ENCODE measurements around the gene GAST.

GAST gene

GRCh38 chr17:41748275-41748674, 36.1 kb downstream of the GAST start:
- no peak overlapping the region for H3K18ac ChIP-seq (ENCODE audit: low read length)
- no peak overlapping the region for H3K27ac ChIP-seq (replicated peaks; ENCODE audit: low read length)
- H3K9ac ChIP-seq (ENCODE audit: low read depth, low read length, poor library complexity) = no peak overlapping the region
- no peak overlapping the region for H3K23ac ChIP-seq (ENCODE audit: low read depth, low read length, poor library complexity)
- no peaks in the 10 kb centered on the region for H3K9me3 ChIP-seq (replicated peaks in 1 of 2; ENCODE audit: control insufficient read depth in 2 of 2, insufficient read depth in 1 of 2, low read depth in 1 of 2, low read length in 2 of 2)
- no peak overlapping the region for H2BK12ac ChIP-seq (ENCODE audit: low read length)
- no peak overlapping the region for H3K4me3 ChIP-seq (ENCODE audit: low read length in 2 of 2)
- no peak overlapping the region for H2AFZ ChIP-seq (ENCODE audit: low read length)
- no peaks in the 10 kb centered on the region for H3K4me1 ChIP-seq (ENCODE audit: control insufficient read depth in 2 of 2, insufficient read depth in 1 of 2, low read depth in 1 of 2, low read length in 2 of 2)
- peaks cover 0 to 4% (median 0%) of the 10 kb centered on the region in 3 experiments for H3K27me3 ChIP-seq (ENCODE audit: control insufficient read depth in 3 of 3, insufficient read depth in 3 of 3, low read depth in 1 of 3, low read length in 3 of 3)
- H3K14ac ChIP-seq (ENCODE audit: low read length) = no peak overlapping the region
- H2BK5ac ChIP-seq (ENCODE audit: low read length) = no peak overlapping the region
- no peak overlapping the region for H2AK5ac ChIP-seq (ENCODE audit: low read depth, low read length)
- H3K4ac ChIP-seq (ENCODE audit: low read length) = no peak overlapping the region
- WGBS, 2 donors (ENCODE audit: extremely low coverage in 2 of 2, insufficient read length in 2 of 2, insufficient replicate concordance in 1 of 2) = no CpG with 5 or more reads among the region's 6 CpGs
- no peaks in the 10 kb centered on the region for H3K36me3 ChIP-seq (replicated peaks in 1 of 2; ENCODE audit: control insufficient read depth in 2 of 2, insufficient read depth in 2 of 2, low read length in 2 of 2)
- no peak overlapping the region for H4K8ac ChIP-seq (ENCODE audit: low read depth, low read length)
- H4K91ac ChIP-seq (ENCODE audit: low read depth, low read length, poor library complexity) = no peak overlapping the region
- H2BK15ac ChIP-seq (ENCODE audit: low read length) = no peak overlapping the region
- no peaks in the 10 kb centered on the region for H3K79me1 ChIP-seq (ENCODE audit: low read depth, low read length)
- no peak for DNase-seq (ENCODE audit: low spot score)
- no peak overlapping the region for H2BK120ac ChIP-seq (ENCODE audit: low read depth, low read length)
- H3K4me2 ChIP-seq (ENCODE audit: insufficient read depth, low read length, poor library complexity, severe bottlenecking) = no peak overlapping the region

- no peak overlapping the region for H3K4me3 ChIP-seq (ENCODE audit: low read length in 2 of 2)
- H3K4ac ChIP-seq (ENCODE audit: low read length) = no peak overlapping the region
- H2AK5ac ChIP-seq (ENCODE audit: low read depth, low read length) = no peak overlapping the region
- no peak overlapping the region for H3K9ac ChIP-seq (ENCODE audit: low read depth, low read length, poor library complexity)
- DNase-seq (ENCODE audit: low spot score) = no peak
- H3K79me1 ChIP-seq (ENCODE audit: low read depth, low read length) = no peaks in the 10 kb centered on the region
- no peak overlapping the region for H2BK15ac ChIP-seq (ENCODE audit: low read length)
- no peak overlapping the region for H3K27ac ChIP-seq (replicated peaks; ENCODE audit: low read length)
- H3K14ac ChIP-seq (ENCODE audit: low read length) = no peak overlapping the region
- no peak overlapping the region for H3K18ac ChIP-seq (ENCODE audit: low read length)
- H4K91ac ChIP-seq (ENCODE audit: low read depth, low read length, poor library complexity) = no peak overlapping the region
- no peak overlapping the region for H3K23ac ChIP-seq (ENCODE audit: low read depth, low read length, poor library complexity)
- no peaks in the 10 kb centered on the region for H3K4me1 ChIP-seq (ENCODE audit: control insufficient read depth in 2 of 2, insufficient read depth in 1 of 2, low read depth in 1 of 2, low read length in 2 of 2)
- H3K9me3 ChIP-seq (replicated peaks in 1 of 2; ENCODE audit: control insufficient read depth in 2 of 2, insufficient read depth in 1 of 2, low read depth in 1 of 2, low read length in 2 of 2) = no peaks in the 10 kb centered on the region
- peaks cover 9 to 15% of the 10 kb centered on the region in 2 donors for H3K36me3 ChIP-seq (replicated peaks in 1 of 2; ENCODE audit: control insufficient read depth in 2 of 2, insufficient read depth in 2 of 2, low read length in 2 of 2)
- no peak overlapping the region for H2BK12ac ChIP-seq (ENCODE audit: low read length)
- no peak overlapping the region for H2BK120ac ChIP-seq (ENCODE audit: low read depth, low read length)
- no peaks in the 10 kb centered on the region for H3K27me3 ChIP-seq (ENCODE audit: control insufficient read depth in 3 of 3, insufficient read depth in 3 of 3, low read depth in 1 of 3, low read length in 3 of 3)
- H3K4me2 ChIP-seq (ENCODE audit: insufficient read depth, low read length, poor library complexity, severe bottlenecking) = no peak overlapping the region
- no CpG with 5 or more reads among the region's 4 CpGs for WGBS, 2 donors (ENCODE audit: extremely low coverage in 2 of 2, insufficient read length in 2 of 2, insufficient replicate concordance in 1 of 2)
- no peak overlapping the region for H4K8ac ChIP-seq (ENCODE audit: low read depth, low read length)
- no peak overlapping the region for H2AFZ ChIP-seq (ENCODE audit: low read length)
- H2BK5ac ChIP-seq (ENCODE audit: low read length) = no peak overlapping the region
These were observed 38.7 kb downstream of the GAST start for GRCh38 chr17:41750862-41751261.

- Histone ChIP-seq H2BK5ac (ENCODE audit: low read length) (no peak overlapping the region), H2BK120ac (ENCODE audit: low read depth, low read length) (no peak overlapping the region), H4K8ac (ENCODE audit: low read depth, low read length) (no peak overlapping the region), H3K27me3 (ENCODE audit: control insufficient read depth in 3 of 3, insufficient read depth in 3 of 3, low read depth in 1 of 3, low read length in 3 of 3) (no peaks in the 10 kb centered on the region), H3K9ac (ENCODE audit: low read depth, low read length, poor library complexity) (no peak overlapping the region), H3K18ac (ENCODE audit: low read length) (no peak overlapping the region), H3K27ac (replicated peaks; ENCODE audit: low read length) (no peak overlapping the region), H3K36me3 (replicated peaks in 1 of 2; ENCODE audit: control insufficient read depth in 2 of 2, insufficient read depth in 2 of 2, low read length in 2 of 2) (peaks cover 9 to 20% of the 10 kb centered on the region in 2 donors), H3K9me3 (replicated peaks in 1 of 2; ENCODE audit: control insufficient read depth in 2 of 2, insufficient read depth in 1 of 2, low read depth in 1 of 2, low read length in 2 of 2) (no peaks in the 10 kb centered on the region), H3K4ac (ENCODE audit: low read length) (no peak overlapping the region), H3K23ac (ENCODE audit: low read depth, low read length, poor library complexity) (no peak overlapping the region), H2AFZ (ENCODE audit: low read length) (no peak overlapping the region), H3K4me3 (ENCODE audit: low read length in 2 of 2) (no peak overlapping the region), H3K79me1 (ENCODE audit: low read depth, low read length) (no peaks in the 10 kb centered on the region), H2BK12ac (ENCODE audit: low read length) (no peak overlapping the region), H3K4me2 (ENCODE audit: insufficient read depth, low read length, poor library complexity, severe bottlenecking) (no peak overlapping the region), H2BK15ac (ENCODE audit: low read length) (no peak overlapping the region), H3K14ac (ENCODE audit: low read length) (no peak overlapping the region), H3K4me1 (ENCODE audit: control insufficient read depth in 2 of 2, insufficient read depth in 1 of 2, low read depth in 1 of 2, low read length in 2 of 2) (no peaks in the 10 kb centered on the region), H4K91ac (ENCODE audit: low read depth, low read length, poor library complexity) (no peak overlapping the region), H2AK5ac (ENCODE audit: low read depth, low read length) (no peak overlapping the region)
- DNase-seq (ENCODE audit: low spot score) = no peak
- WGBS, 2 donors (ENCODE audit: extremely low coverage in 2 of 2, insufficient read length in 2 of 2, insufficient replicate concordance in 1 of 2) = no CpG with 5 or more reads among the region's 3 CpGs
These were observed 39.2 kb downstream of the GAST start for GRCh38 chr17:41751288-41751687.

- no peak overlapping the region for H4K91ac ChIP-seq (ENCODE audit: low read depth, low read length, poor library complexity)
- peaks cover 26 to 43% of the 10 kb centered on the region in 2 donors for H3K36me3 ChIP-seq (replicated peaks in 1 of 2; ENCODE audit: control insufficient read depth in 2 of 2, insufficient read depth in 2 of 2, low read length in 2 of 2)
- no peak overlapping the region for H2BK5ac ChIP-seq (ENCODE audit: low read length)
- no peaks in the 10 kb centered on the region for H3K27me3 ChIP-seq (ENCODE audit: control insufficient read depth in 3 of 3, insufficient read depth in 3 of 3, low read depth in 1 of 3, low read length in 3 of 3)
- H3K9ac ChIP-seq (ENCODE audit: low read depth, low read length, poor library complexity) = no peak overlapping the region
- WGBS, 2 donors (ENCODE audit: extremely low coverage in 2 of 2, insufficient read length in 2 of 2, insufficient replicate concordance in 1 of 2) = no CpG with 5 or more reads among the region's 12 CpGs
- no peaks in the 10 kb centered on the region for H3K79me1 ChIP-seq (ENCODE audit: low read depth, low read length)
- H2AFZ ChIP-seq (ENCODE audit: low read length) = no peak overlapping the region
- H4K8ac ChIP-seq (ENCODE audit: low read depth, low read length) = no peak overlapping the region
- no peak overlapping the region for H3K27ac ChIP-seq (replicated peaks; ENCODE audit: low read length)
- no peaks in the 10 kb centered on the region for H3K4me1 ChIP-seq (ENCODE audit: control insufficient read depth in 2 of 2, insufficient read depth in 1 of 2, low read depth in 1 of 2, low read length in 2 of 2)
- H3K4me2 ChIP-seq (ENCODE audit: insufficient read depth, low read length, poor library complexity, severe bottlenecking) = no peak overlapping the region
- H3K18ac ChIP-seq (ENCODE audit: low read length) = no peak overlapping the region
- H3K4me3 ChIP-seq (ENCODE audit: low read length in 2 of 2) = no peak overlapping the region
- H2AK5ac ChIP-seq (ENCODE audit: low read depth, low read length) = no peak overlapping the region
- H2BK15ac ChIP-seq (ENCODE audit: low read length) = no peak overlapping the region
- no peak overlapping the region for H3K14ac ChIP-seq (ENCODE audit: low read length)
- no peak overlapping the region for H3K23ac ChIP-seq (ENCODE audit: low read depth, low read length, poor library complexity)
- H2BK12ac ChIP-seq (ENCODE audit: low read length) = no peak overlapping the region
- no peak overlapping the region for H2BK120ac ChIP-seq (ENCODE audit: low read depth, low read length)
- H3K9me3 ChIP-seq (replicated peaks in 1 of 2; ENCODE audit: control insufficient read depth in 2 of 2, insufficient read depth in 1 of 2, low read depth in 1 of 2, low read length in 2 of 2) = no peaks in the 10 kb centered on the region
- no peak overlapping the region for H3K4ac ChIP-seq (ENCODE audit: low read length)
- DNase-seq (ENCODE audit: low spot score) = no peak
These were observed 41.9 kb downstream of the GAST start for GRCh38 chr17:41754066-41754465.
